ENCODE measurements around the gene PTPRM. TPM values are rescaled to one million over a fixed set of nuclear protein-coding genes. Genes with fewer than 3 reads are reported as not detected.

PTPRM gene
- total RNA-seq, 4 donors from 2014 or later = 206 to 337 (median 255) TPM

DNA sequence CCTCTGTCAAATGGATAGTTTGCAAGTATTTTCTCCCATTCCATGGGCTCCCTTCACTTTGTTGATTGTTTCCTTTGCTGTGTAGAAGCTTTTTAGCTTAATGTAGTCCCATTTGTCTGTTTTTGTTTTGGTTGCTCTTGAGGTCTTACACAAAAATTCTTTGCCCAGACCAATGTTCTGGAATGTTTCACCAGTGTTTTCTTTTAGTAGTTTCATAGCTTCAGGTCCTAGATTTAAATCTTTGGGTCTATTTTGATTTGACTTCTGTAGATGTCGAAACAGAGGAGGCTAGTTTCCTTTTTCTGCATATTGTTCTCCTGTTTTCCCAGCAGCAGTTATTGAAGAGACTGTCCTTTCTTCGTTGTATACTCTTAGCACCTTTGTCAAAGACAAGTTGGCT lies 351.6 kb downstream of the PTPRM start:
- TF ChIP-seq, protein P1, sequence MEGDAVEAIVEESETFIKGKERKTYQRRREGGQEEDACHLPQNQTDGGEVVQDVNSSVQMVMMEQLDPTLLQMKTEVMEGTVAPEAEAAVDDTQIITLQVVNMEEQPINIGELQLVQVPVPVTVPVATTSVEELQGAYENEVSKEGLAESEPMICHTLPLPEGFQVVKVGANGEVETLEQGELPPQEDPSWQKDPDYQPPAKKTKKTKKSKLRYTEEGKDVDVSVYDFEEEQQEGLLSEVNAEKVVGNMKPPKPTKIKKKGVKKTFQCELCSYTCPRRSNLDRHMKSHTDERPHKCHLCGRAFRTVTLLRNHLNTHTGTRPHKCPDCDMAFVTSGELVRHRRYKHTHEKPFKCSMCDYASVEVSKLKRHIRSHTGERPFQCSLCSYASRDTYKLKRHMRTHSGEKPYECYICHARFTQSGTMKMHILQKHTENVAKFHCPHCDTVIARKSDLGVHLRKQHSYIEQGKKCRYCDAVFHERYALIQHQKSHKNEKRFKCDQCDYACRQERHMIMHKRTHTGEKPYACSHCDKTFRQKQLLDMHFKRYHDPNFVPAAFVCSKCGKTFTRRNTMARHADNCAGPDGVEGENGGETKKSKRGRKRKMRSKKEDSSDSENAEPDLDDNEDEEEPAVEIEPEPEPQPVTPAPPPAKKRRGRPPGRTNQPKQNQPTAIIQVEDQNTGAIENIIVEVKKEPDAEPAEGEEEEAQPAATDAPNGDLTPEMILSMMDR (IDR thresholded peaks at IDR 0.05; ENCODE audit: low read depth) = no peak

DNA sequence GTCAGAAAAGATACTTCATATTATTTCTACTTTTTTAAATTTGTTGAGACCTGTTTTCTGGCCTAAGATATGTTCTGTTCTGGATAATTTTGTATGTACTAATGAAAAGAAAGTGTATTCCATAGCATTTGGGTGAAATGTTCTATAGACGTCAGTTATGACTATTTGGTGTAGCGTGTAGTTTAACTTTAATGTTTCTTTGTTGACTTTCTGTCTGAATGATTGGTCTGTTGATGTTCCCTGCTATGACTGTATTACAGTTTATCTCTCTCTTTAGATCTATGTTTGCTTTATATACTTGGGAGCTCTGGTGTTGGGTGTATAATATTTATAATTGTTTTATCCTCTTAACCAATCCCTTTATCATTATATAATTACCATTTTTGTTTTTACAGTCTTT lies 352.4 kb downstream of the PTPRM start:
- TF ChIP-seq, protein P1 (IDR thresholded peaks at IDR 0.05; ENCODE audit: low read depth) = no peak

DNA sequence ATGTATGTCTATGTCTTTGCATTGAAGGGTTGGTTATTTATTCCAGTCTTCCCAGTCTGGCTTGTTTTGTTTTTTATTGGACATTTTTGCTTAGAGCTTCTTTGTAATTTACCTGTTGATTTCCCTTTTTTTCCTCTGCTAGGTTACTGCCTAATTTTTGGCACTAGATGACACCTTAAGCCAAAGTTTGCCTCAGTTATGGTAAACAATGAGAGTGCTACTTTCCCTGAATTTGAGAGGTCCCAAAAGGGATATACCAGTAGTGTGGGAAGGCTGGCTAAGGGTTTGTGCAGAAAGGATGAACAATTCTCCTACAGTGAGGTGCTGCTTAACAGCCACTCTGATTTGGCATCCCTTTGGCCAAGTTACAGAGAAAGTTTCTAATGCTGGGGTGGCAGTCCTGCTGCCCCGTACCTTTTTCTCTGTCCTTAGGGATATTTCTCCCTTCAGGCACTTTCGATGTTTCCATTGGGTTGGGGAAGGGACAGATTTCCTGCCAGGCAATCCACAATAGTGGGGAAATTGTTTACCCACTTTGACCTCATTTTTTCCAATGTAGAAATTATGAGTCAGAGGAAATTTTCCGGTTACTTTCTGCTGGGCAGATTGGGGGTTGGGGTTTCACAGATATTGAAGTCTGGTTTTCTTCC lies 354.9 kb downstream of the PTPRM start:
- TF ChIP-seq, protein P1 (IDR thresholded peaks at IDR 0.05; ENCODE audit: low read depth) = no peak

DNA sequence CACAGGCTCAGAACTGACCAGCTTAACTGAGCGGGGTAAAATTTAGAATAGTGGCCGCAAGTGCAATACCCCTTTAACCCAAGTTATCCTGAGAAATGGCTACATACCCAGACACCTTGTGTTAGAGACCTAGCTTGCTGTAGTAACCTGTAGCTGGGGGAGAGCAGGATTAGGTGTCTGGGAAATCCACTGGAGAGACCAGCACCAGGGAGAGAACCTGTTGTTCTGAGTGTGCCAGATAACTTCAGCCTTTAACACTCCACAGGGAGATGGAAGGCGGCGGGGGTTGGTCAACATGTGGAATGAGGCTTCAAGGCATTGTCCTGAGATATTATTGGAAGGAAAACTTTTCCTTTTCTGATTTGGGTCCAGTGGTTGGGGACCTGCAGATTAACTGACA lies 356.0 kb downstream of the PTPRM start:
- TF ChIP-seq, protein P1 (IDR thresholded peaks at IDR 0.05; ENCODE audit: low read depth) = no peak

DNA sequence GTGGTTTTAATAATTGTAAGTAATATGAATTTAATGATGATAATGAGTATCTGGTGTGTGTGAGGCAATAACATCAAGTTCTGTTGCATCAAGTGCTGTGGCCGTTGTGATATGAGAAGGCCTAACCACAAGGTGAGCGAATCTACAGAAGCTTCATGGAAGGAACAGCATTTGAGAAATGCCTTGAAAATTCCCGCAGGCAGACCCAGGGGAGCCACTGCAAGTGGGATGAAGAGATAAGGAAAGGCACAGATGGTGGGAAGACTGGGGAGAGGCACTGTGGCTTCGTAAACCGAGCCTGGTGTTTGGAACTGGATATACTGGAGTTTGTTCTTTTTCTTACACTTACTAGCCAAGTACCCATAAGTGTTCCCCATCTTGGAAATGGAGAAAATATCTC lies 357.5 kb downstream of the PTPRM start:
- TF ChIP-seq, protein P1 (IDR thresholded peaks at IDR 0.05; ENCODE audit: low read depth) = no peak

DNA sequence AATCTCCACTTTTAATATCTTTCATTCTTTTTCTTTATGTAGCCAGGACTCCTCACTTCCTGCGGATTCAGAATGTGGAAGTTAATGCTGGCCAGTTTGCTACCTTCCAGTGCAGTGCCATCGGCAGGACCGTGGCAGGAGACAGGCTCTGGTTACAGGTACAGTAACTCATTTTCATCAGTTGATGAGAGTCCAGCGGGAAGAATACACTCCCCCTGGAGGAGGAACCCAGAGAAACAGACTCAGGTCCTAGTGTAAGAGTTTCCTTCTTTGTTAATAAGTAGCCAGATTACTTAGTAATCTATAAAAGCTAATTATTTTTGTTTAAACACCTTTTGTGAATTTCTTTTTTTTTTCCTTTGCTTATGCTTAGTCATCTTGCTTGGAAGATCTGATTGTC lies 359.4 kb downstream of the PTPRM start:
- TF ChIP-seq, protein P1 (IDR thresholded peaks at IDR 0.05; ENCODE audit: low read depth) = no peak

DNA sequence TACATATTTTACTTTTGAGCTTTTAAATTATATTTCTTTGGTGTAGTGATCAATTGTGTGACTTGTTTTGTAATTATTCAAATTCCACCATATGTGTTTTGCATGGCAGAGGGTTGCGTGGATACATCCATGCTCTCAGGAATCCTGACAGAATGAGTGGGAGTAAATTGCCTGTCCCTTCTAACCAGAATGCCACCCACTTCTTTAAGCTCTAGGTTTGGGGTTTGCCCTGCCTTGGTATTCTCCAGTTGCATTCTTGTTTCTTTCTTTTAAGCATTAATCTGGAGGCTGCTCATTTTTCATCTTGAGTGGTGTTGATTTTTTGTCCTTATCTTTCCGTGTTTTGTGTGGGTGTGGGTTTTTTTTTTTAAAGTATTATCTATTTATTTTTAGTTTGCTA lies 360.0 kb downstream of the PTPRM start:
- TF ChIP-seq, protein P1 (IDR thresholded peaks at IDR 0.05; ENCODE audit: low read depth) = no peak

Measured in subcutaneous adipose tissue (tissue), 4 donors.